Gastrocnemius medialis (tissue), 4 donors: ENCODE results near the gene KCNQ4. TPM values are rescaled to one million over a fixed set of nuclear protein-coding genes. Genes with fewer than 3 reads are reported as not detected.
A peak's percentile ranks its signal among the peaks of the same experiment; 100 is the strongest.

Experiments used
- ATAC-seq, 2 donors: fragments of 150-250 bp; one replicate each; pipeline ENCODE4 v1.9.1; 2016
- DNase-seq, 2 donors: peaks; one replicate each; pipeline ENCODE4 v3.0.0-alpha.2; 2019
- H3K27ac ChIP-seq, 4 donors: fragments of 200-600 bp; sonication (generic); 1 replicate in 1 of 4; 2 replicates in 3 of 4; pipeline ENCODE4 v1.5.1; 2016 to 2018; ENCODE audit warnings: mild to moderate bottlenecking in 2 of 4, moderate library complexity in 1 of 4
- H3K27me3 ChIP-seq, 3 donors: fragments of 200-600 bp; sonication (generic) in 2 of 3; 1 replicate in 1 of 3; 2 replicates in 2 of 3; pipeline versions ENCODE4 v1.5.1 to v1.6.0; 2016 to 2019; ENCODE audit warnings: mild to moderate bottlenecking in 1 of 3, moderate library complexity in 1 of 3
- H3K36me3 ChIP-seq, 2 donors: fragments of 200-600 bp; sonication (generic) in 1 of 2; one replicate each; pipeline ENCODE4 v1.5.1; 2017 to 2018
- H3K4me1 ChIP-seq, 2 donors: fragments of 200-600 bp; sonication (generic) in 1 of 2; one replicate each; pipeline ENCODE4 v1.5.1; 2016 to 2017; ENCODE audit warnings: mild to moderate bottlenecking in 2 of 2
- H3K4me3 ChIP-seq, 4 donors: fragments of 200-600 bp; sonication (generic) in 3 of 4; 1 replicate in 1 of 4; 2 replicates in 3 of 4; pipeline ENCODE4 v1.5.1; 2016 to 2019; ENCODE audit warnings: mild to moderate bottlenecking in 2 of 4
- H3K9me3 ChIP-seq, 3 donors: fragments of 200-600 bp; sonication (generic) in 2 of 3; 1 replicate in 1 of 3; 2 replicates in 2 of 3; pipeline ENCODE4 v1.5.1; 2016 to 2019
- CTCF ChIP-seq, 5 experiments: fragments of 450-650 bp in 3 of 5; fragments of 200-600 bp in 2 of 5; sonication (generic) in 2 of 5; IDR thresholded peaks in 4 of 5; conservative IDR thresholded peaks in 1 of 5; 1 replicate in 4 of 5; 2 replicates in 1 of 5; pipeline ENCODE4 v1.5.1; 2016 to 2019; ENCODE audit warnings: antibody characterized with exemption in 5 of 5, mild to moderate bottlenecking in 3 of 5, moderate library complexity in 3 of 5
- POLR2A ChIP-seq, 2 donors: fragments of 450-650 bp; IDR thresholded peaks; one replicate each; pipeline ENCODE4 v1.6.1; 2017; ENCODE audit warnings: antibody characterized with exemption in 2 of 2, mild to moderate bottlenecking in 2 of 2, moderate library complexity in 2 of 2
- in situ Hi-C, 4 donors: fragments of 200-750 bp; cut with MboI; loops; one replicate each; pipeline versions ENCODE4 v1.15.0 to v1.8.0; 2017; ENCODE audit warnings: low sequenced_read_pairs in 4 of 4
- intact Hi-C: fragments of 100-400 bp; cut with DNase I; formaldehyde crosslinking; loops from one replicate; pipeline ENCODE4 v1.15.1; 2023; ENCODE audit warnings: low total_unique reads
- total RNA-seq, 4 donors: library from RNA; depleted of rRNA; stranded (reverse); fragments of >200 nt; gene quantifications; one replicate each; pipeline versions ENCODE4 v1.1.0 to v1.2.3, GENCODE V29; 2016

The KCNQ4 gene
- total RNA-seq, 4 donors from 2014 or later = 2.9 to 8.2 (median 3.5) TPM

DNA sequence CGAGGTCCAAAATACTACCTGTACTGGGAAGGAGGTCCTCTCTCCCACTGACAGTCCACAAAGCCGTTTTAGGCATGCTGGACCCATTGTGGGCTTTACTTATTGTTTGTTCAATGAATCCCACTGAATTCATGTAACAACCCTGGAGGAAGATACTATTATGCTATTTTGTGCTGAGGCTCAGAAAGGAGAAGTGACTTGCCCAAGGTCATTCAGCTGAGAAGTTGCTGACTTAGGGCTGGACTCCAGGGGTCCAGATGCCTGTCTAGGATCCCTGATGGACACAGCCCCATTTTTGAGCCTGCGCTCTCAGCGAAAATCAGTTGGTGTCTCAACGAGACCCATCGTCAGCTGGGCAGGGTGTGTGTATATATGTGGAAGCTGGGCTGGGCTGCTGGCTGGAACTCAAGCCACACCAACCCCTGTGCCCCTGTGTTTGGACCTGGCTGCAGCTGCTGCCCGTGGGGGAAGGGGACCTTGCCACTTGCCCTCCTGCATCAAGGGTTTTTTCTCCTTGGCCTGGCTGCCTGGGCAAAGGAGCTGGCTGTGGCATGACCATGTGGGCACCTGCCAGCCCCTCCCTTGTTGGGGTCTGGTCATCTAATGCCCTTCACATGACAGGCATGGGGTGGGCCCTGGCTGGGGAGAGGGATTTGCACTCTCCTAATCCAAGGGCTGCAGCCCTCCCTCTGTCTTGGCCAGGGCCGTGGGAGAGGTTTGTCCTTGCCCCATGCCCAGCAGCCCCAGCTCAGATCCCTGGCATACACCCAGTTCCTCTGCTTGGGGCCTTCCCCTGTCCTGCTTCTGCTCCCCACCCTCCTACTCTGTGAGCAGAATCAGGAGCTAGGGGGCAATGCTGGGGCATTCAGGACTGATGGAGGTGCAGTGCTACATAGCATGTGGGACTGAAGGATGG is 15.0 kb downstream of the KCNQ4 start:
- Histone ChIP-seq H3K4me3 (no peak overlapping the region), H3K4me1 (peaks cover 63 to 69% of the 10 kb centered on the region in 2 donors), H3K9me3 (no peaks in the 10 kb centered on the region), H3K27me3 (no peaks in the 10 kb centered on the region), H3K27ac (peak overlapping the region in 3 of 4 donors; percentile 71 to 81 (median 79)), H3K36me3 (no peaks in the 10 kb centered on the region)
- no peak for TF ChIP-seq CTCF (IDR thresholded peaks at IDR 0.05 in 4 of 5, conservative IDR thresholded peaks at IDR 0.05 in 1 of 5)
- no peak for TF ChIP-seq POLR2A (IDR thresholded peaks at IDR 0.05)
- in situ Hi-C loops (no loop called here), intact Hi-C loops (loop anchor here (5.0 kb wide), 1 partner anchor 64 kb away; the partner anchor contains the start of gene CITED4)
- no peak for ATAC-seq
- no peak for DNase-seq

- TF ChIP-seq CTCF (IDR thresholded peaks at IDR 0.05 in 4 of 5, conservative IDR thresholded peaks at IDR 0.05 in 1 of 5) = no peak
- TF ChIP-seq POLR2A (IDR thresholded peaks at IDR 0.05) = no peak
- no peaks in the 10 kb centered on the region for H3K36me3 ChIP-seq
- H3K9me3 ChIP-seq = no peaks in the 10 kb centered on the region
- ATAC-seq (no peak), DNase-seq (peak in 1 of 2 donors; percentile 40)
- peaks cover 63 to 69% of the 10 kb centered on the region in 2 donors for H3K4me1 ChIP-seq
- in situ Hi-C loops (no loop called here), intact Hi-C loops (loop anchor here (5.0 kb wide), 1 partner anchor 63 kb away; the partner anchor contains the start of gene CITED4)
- H3K4me3 ChIP-seq = no peak overlapping the region
- H3K27me3 ChIP-seq = no peaks in the 10 kb centered on the region
- peak overlapping the region in 2 of 4 donors; percentile 28 to 81 for H3K27ac ChIP-seq
These were observed 15.8 kb downstream of the KCNQ4 start for GRCh38 chr1:40799351-40799867.

DNA sequence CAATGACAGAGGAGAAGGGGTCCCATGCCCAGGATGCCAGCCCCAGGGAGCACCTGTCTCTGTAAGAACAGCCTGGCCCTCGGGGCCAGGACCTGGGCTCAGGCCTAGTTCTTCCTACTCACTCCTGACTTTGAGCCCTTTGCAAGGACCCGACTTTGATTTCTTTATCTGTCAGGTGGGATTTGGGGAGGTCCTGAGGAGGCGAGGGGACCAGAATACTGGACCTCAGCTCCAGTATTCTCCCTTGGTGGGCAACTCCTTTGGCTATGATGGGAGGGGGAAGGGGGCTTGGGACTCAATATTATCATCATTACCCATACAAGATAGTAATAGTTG is 18.1 kb downstream of the KCNQ4 start:
- no peak for DNase-seq
- no peak for TF ChIP-seq POLR2A (IDR thresholded peaks at IDR 0.05)
- TF ChIP-seq CTCF (IDR thresholded peaks at IDR 0.05 in 4 of 5, conservative IDR thresholded peaks at IDR 0.05 in 1 of 5) = no peak
- H3K9me3 ChIP-seq = no peaks in the 10 kb centered on the region
- no peaks in the 10 kb centered on the region for H3K36me3 ChIP-seq
- H3K27ac ChIP-seq = peak overlapping the region; percentile 76 to 89 (median 86)
- H3K27me3 ChIP-seq = no peaks in the 10 kb centered on the region
- intact Hi-C loops (loop anchor here (5.0 kb wide), 1 partner anchor 109 kb away; the partner anchor contains the start of gene NFYC), in situ Hi-C loops (no loop called here)
- peaks cover 47 to 51% of the 10 kb centered on the region in 2 donors for H3K4me1 ChIP-seq
- ATAC-seq = no peak
- peak overlapping the region; percentile 53 to 67 (median 56) for H3K4me3 ChIP-seq

DNA sequence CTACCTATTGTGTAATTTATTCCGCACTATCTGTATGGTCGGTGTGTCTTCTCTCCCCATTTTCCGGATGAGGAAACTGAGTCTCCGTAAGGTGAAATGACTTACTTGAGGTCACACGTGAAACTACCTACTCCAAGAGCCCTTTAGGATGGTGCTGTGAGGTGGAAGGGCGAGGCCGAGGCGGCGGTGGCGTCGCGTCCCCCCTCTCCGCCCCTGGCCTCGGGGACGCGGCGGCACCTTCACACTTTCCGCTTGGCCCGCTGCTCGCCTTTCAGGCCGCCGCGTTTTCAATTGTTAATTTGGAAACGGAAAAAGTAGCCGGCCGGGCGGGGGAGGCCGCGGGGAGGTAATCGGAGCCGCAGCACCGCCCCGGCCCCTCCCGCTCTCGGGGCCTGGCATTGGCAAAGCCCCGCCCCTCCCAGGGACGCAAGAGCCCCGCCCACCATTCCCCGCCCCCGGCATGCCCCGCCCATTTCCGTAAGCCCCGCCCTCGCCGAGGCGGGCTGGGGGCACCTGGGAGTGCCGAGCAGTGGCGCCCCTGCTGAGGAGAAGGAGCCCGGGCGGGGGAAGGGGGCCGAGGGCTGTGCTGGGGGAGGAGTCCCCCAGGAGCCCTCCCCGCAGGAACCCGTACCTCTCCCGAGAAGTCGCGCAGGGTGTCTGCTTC is 18.6 kb downstream of the KCNQ4 start:
- DNase-seq (peak; percentile 76 to 86), ATAC-seq (peak; percentile 80 to 88)
- peak overlapping the region; percentile 76 to 89 (median 86) for H3K27ac ChIP-seq
- no peaks in the 10 kb centered on the region for H3K27me3 ChIP-seq
- intact Hi-C loops = loop anchor here (5.0 kb wide), 1 partner anchor 110 kb away; the partner anchor contains the start of gene NFYC
- H3K4me1 ChIP-seq = peaks cover 51 to 54% of the 10 kb centered on the region in 2 donors
- H3K4me3 ChIP-seq = peak overlapping the region; percentile 53 to 67 (median 56)
- in situ Hi-C loops = no loop called here
- TF ChIP-seq CTCF (IDR thresholded peaks at IDR 0.05 in 4 of 5, conservative IDR thresholded peaks at IDR 0.05 in 1 of 5) (no peak), POLR2A (IDR thresholded peaks at IDR 0.05) (no peak)
- no peaks in the 10 kb centered on the region for H3K36me3 ChIP-seq
- no peaks in the 10 kb centered on the region for H3K9me3 ChIP-seq
